ENCODE data around the gene ZNF549.
"Not testable (repeated sequence)": the region's sequence is repeated elsewhere in the genome, so short reads cannot be mapped to it uniquely, and the experiment has no call there.

ZNF549 gene

DNA sequence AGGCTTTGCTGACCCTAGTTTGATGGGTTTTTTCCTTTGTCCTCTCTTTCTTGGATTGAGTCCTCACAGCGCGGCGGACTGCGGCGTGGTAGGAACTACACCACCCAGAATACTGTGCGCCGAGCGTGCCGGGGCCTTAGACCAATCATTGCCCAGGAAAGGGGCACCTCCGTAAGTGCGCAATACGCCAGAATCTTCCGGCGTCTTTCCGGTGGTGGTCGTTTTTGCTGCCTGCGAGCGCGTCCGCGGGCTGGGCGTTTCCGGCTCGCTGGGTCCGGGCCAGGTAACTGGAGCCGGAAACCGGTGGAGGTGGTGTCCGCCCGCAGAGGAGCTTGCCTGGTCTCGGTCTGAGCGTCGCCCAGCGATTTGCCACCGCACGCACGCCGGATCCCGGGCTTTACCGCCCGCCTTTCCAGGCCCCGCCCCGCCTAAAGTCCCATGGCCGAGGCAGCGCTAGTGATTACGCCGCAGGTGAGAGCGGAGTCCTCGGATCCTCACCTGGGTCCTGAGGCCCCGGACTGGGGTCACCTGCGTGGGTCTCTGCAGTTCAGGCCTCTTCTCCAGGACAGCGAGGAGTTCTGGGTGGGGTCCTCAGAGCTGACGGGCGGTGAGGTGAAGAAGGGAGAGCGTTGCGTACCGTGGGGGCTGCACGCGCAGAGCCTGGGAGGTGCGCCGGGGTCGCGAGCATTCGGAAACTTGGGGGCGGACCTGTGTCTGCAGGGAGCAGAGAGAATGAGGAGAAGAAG is at the start of gene ZNF549:
ZNF549 (plus strand) TSS at position 221 of the 746 bp plus-strand sequence; CDS start at position 439, 218 bp downstream.
- DNase-seq (ENCODE audit: low read depth in 2 of 3, low spot score in 1 of 3): peak; percentile 71 to 83 (median 83)

DNA sequence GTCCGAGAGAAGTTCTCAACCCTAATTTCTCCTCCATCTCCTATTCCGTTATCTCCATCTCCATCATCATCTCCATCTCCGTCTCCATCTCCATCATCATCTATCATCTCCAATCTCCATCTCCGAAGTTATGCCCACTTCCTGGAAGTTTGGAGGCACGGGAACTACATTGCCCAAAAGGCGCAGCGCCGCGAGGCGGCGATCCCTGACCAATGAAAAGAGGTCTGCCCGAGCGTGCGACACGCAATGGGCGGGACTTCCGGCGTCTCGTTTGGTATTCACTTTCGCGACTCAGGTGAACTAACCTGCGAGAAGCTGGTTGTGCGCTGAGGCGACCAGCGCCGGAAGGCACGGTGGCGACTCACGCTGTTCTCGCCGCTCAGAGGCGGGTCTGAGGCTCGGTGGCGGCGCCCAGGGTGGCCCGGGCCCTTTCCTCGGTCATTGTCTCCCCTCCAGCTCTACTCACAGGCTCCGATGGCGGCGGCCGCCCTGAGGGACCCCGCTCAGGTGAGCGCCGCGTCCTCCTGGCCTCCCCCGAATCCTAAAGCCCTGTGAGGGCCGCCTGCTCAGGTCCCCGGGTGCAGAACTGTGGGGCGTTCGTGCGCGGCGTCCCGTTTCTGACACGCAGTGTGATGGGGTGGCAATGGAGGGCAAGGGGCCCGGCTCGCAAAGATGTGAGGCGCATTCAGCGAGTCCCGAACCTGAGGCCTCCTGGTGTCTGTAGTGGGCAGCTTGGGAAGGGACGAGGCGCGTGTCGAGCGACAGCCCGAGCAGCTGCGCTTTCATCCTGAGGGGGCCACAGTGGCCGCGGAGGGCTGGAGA is 39.5 kb upstream of the ZNF549 start, which contains the start of gene ZNF419:
ZNF419 (plus strand) TSS at position 274 of the 822 bp plus-strand sequence; CDS start at position 475, 201 bp downstream.
- DNase-seq (ENCODE audit: low read depth in 2 of 3, low spot score in 1 of 3): peak; percentile 84 to 88 (median 86)

DNA sequence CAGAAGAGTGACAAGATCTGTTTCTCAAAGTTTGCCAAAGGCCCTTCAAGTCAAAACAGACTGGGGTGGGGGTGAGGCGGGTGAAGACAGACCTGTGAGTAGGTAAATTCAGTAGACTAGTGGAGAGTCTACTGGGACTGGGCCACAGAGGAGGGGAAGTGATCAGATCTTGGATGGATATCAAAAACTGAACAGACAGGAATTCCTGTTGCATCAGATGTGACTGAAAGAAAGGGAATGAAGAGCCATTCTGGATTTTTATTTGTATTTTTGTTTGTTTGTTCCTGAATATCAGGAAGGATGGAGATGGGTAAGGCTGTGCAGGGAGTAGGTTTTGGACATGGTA is 38.9 kb upstream of the ZNF549 start:
- DNase-seq (ENCODE audit: low read depth in 2 of 3, low spot score in 1 of 3): not testable (repeated sequence)

DNA sequence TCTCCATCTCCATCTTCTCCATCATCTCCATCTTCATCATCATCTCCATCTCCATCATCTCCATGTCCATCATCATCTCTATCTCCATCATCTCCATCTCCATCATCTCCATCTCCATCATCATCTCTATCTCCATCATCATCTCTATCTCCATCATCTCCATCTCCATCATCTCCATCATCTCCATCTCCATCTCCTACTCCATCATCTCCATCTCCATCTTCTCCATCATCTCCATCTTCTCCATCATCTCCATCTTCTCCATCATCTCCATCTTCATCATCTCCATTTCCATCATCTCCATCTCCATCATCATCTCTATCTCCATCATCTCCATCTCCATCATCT is 27.9 kb upstream of the ZNF549 start:
- DNase-seq (ENCODE audit: low read depth in 2 of 3, low spot score in 1 of 3): not testable (repeated sequence)

DNA sequence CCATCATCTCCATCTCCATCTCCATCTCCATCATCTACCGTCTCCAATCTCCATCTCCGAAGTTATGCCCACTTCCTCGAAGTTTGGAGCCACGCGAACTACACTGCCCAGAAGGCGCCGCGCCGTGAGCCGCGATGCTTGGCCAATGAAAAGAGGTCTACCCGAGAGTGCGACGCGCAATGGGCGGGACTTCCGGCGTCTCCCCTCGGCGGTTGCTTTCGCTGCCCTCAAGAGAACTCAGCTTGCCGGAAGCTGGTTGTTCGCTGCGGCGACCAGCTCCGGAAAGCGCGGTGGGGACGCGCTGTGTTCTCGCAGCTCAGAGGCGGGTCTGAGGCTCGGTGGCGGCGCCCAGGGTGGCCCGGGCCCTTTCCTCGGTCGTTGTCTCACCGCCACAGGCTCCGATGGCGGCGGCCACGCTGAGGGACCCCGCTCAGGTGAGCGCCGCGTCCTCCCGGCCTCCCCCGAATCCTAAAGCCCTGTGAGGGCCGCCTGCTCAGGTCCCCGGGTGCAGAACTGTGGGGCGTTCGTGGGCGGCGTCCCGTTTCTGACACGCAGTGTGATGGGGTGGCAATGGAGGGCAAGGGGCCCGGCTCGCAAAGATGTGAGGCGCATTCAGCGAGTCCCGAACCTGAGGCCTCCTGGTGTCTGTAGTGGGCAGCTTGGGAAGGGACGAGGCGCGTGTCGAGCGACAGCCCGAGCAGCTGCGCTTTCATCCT is 27.3 kb upstream of the ZNF549 start, which contains the start of gene ZNF773:
ZNF773 (plus strand) TSS at position 259 of the 716 bp plus-strand sequence; CDS start at position 402, 143 bp downstream.
- DNase-seq (ENCODE audit: low read depth in 2 of 3, low spot score in 1 of 3): peak; percentile 82 to 95 (median 90)

DNA sequence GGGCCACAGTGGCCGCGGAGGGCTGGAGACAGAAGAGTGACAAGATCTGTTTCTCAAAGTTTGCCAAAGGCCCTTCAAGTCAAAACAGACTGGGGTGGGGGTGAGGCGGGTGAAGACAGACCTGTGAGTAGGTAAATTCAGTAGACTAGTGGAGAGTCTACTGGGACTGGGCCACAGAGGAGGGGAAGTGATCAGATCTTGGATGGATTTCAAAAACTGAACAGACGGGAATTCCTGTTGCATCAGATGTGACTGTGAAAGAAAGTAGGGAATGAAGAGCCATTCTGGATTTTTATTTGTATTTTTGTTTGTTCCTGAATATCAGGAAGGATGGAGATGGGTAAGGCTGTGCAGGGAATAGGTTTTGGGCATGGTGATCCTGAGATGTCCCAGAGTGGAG is 26.8 kb upstream of the ZNF549 start:
- not testable (repeated sequence) for DNase-seq (ENCODE audit: low read depth in 2 of 3, low spot score in 1 of 3)

DNA sequence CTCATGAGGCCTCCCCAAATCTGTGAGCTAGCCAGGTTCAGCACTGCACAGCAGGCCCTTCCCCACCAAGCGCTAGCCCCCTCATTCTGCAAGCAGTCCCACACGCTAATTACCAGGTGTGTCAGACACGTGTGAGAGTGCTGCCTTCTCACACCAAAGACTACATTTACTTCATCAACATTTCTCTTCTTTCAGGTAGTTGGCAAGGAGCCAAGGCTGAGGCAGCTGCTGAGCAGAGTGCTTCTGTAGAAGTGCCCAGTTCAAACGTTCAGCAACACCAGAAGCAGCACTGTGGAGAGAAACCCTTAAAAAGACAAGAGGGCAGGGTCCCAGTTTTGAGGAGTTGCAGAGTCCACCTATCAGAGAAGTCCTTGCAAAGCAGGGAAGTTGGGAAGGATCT is 21.0 kb upstream of the ZNF549 start:
- no peak for DNase-seq (ENCODE audit: low read depth in 2 of 3, low spot score in 1 of 3)

DNA sequence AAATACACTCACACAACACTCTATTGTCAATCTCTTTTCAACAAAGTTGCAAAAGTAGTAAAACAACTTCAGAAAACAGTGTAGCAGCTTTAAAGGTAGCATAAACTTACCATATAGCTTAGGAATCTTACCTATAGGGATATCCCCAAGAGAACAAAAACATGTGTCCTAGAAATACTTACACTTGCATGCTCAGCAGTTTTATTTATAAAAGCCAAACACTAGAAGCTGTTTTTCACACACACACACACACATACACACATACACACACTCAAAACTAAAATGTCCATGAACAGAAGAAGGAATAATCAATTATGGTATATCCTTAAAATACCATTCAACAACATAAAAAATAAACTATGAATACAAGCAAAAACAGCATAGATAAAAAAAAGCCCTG is 15.7 kb upstream of the ZNF549 start:
- no peak for DNase-seq (ENCODE audit: low read depth in 2 of 3, low spot score in 1 of 3)

DNA sequence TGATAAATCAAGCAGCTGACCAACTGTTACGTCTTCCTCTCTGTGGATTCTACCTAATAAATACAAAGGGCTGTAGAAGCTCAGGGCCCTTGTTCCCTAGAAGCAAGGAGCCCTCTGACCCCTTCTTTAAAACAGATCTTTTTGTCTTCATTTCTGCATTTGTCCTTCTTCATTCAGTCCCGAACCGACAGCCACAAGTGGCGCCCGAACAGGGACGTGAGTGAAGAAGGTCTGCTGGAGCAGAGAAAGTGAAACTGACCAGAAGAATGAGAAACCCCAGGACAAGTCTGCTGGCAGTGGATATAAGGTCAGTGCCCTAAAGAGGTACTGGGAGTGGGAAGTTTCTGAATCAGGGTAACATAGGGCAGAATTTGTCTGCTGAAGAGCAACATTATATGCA is 14.3 kb upstream of the ZNF549 start:
- DNase-seq (ENCODE audit: low read depth in 2 of 3, low spot score in 1 of 3): no peak

DNA sequence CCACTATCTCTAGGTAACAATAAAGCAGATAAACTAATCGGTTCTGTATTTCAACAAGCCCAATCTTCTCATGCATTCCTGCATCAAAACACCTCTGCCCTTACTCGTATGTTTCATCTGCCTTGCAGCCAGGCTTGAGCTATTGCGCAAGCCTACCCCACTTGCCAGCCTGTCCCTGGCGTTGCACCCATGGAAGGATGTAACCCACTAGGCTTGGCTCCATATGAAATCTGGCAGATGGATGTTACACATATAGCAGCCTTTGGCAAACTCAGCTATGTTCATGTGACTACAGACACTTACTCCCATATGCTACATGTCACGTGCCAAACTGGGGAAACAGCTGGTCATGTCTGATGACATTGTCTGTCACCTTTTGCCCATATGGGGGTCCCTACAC is 11.9 kb upstream of the ZNF549 start:
- DNase-seq (ENCODE audit: low read depth in 2 of 3, low spot score in 1 of 3): no peak

DNA sequence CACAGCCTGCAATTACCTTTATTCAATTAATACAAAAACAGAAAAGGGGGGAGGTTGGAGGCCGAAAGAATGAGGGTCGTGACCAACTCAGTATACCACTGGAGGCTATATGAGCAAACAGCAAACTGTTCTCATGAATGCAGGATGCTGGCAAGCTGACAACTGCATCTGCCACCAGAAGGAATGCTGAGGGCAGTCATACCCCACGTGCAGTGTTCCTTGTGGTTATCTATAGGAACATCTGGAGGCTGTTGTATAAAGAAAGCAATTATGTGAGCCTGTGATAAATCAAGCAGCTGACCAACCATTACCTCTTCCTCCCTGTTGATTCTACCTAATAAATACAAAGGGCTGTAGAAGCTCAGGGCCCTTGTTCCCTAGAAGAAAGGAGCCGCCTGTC is 9.1 kb upstream of the ZNF549 start:
- DNase-seq (ENCODE audit: low read depth in 2 of 3, low spot score in 1 of 3): not testable (repeated sequence)

DNA sequence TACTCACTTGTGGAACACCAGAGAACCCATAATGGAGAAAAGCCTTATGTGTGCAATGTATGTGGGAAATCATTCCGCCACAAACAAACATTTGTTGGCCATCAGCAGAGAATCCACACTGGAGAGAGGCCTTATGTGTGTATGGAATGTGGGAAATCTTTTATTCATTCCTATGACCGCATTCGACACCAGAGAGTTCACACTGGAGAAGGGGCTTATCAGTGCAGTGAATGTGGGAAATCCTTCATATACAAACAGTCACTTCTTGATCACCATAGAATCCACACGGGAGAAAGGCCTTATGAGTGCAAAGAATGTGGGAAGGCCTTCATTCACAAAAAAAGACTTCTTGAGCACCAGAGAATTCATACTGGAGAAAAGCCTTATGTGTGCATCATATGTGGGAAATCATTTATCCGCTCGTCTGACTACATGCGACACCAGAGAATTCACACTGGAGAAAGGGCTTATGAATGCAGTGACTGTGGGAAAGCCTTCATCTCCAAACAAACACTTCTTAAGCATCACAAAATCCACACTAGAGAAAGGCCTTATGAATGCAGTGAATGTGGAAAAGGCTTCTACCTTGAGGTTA is 10.9 kb downstream of the ZNF549 start:
- no peak for DNase-seq (ENCODE audit: low read depth in 2 of 3, low spot score in 1 of 3)

DNA sequence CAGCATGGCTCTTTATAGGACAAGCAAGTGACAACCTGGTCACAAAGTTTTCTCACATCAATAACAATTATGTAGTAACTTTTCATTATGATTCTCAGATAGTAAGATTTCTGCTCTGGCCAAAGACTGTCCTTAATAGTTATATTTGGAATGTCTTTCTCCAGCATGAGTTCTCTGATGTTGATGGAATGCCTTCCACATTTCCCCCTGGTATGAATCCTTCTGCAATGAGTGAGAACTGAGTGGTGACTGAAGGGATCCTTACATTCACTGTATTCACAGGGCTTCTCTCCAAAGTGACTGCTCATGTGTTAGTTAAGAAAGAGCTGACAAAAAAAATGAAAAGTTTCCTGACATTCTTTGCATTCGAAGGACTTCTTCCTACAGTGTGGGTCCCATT is 19.4 kb downstream of the ZNF549 start:
- no peak for DNase-seq (ENCODE audit: low read depth in 2 of 3, low spot score in 1 of 3)

DNA sequence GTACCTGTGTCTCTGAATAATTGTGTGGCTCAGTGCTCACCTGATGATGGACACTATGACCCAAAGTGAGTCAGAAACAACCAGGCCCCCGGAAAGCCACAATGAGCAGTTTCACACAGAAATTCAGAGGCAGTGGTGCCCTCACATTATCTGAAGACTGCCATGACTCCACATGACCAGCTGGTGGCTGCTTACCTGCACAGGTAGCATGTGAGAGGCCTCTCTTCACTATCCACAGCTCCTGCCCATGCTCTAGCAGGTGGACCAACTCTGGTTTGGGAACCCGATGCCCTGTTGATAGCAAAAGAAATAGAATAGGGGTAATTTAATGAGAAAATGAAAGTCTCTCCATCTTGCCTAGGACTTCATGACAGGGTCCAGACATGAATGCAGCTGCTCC is 25.3 kb downstream of the ZNF549 start:
- no peak for DNase-seq (ENCODE audit: low read depth in 2 of 3, low spot score in 1 of 3)

DNA sequence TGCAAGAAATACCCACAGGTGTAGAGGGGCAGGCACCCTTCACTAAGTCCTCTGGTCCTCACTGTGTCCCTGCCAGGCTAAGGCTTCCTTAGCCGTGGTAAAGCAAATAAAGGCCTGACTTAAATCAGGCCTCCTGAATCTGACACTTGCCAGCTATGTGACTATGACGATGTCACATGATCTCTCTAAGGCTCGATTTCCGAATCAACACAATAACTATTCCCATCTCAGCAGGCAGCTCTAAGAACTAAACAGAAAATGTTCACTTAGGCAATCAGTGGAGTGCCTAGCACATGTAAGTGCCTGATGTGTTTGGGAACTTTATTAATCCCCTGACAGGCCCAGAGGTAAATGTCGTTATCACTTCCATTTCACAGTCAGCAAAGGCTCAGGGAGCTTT is 30.5 kb downstream of the ZNF549 start:
- no peak for DNase-seq (ENCODE audit: low read depth in 2 of 3, low spot score in 1 of 3)

DNA sequence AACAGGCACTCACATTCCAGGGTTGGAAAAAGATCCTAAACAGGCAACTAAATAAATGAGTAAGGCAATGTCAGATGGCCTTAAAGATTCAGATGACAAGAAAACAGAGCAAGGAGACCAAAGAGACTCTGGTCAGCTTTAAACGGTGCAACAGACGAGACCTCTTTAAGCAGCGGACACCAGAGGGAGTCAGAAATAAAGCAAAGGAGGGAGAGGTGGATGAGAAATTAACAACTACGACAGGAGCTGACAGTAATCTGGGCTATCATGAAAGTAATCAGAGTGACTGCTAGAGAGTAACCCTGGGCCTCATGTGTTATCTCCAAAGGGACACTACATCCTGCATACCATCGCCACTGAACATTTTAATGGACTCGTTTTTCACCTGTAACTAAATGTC is 31.4 kb downstream of the ZNF549 start:
- DNase-seq (ENCODE audit: low read depth in 2 of 3, low spot score in 1 of 3): no peak

DNA sequence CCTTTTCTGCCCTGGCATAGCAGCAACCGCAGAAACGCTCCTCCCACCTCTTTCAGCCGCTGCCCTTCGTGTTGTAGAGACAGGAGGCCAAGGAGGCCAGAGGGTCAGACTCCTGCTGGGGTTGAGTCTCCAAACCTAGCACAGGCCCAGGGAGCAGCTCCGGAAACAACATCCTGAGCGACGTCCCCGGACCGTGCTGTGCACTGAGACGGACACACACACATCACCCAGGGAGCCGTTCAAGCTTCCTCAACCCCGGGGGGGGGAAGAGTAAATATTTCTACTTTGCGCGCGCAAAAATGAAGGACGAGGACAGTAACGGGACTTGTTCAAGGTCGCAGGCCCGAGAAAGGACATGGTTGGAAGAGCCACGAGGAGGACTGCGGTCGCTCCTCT is 31.9 kb downstream of the ZNF549 start:
- DNase-seq (ENCODE audit: low read depth in 2 of 3, low spot score in 1 of 3): no peak

DNA sequence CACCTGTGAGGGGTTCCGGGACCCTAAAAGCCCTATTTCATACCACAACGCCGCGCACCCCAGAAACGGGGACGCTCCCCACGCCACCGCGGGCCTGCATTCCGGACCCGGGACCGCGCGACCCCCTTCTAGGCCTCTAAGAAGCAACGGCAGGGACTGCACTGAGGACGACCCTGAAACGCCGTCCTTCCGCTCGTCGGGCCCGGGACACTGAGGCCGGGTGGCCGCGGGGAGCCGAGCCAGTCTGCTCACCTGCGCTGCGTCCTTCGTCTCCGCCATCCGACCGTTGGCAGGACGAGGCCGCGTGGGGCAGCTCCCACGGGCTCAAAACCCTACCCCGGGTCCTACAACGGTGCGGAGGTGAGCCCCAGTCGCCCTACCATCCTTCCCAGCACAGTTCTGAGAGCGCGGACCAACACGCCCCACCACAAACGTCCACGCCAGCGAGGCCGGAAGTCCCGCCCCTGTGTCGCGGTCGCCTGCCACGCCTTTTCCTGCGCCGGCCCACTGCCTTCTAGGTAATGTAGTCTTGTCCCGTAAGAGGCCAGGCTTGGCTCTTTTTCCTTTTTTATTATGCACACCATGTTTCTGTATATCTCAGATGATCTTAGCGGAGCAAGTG is 32.4 kb downstream of the ZNF549 start, which contains the start of gene ZNF550:
ZNF550 (minus strand) TSS at position 460 of the 622 bp plus-strand sequence; CDS start at position 279, 181 bp downstream.
- peak; percentile 75 to 85 (median 84) for DNase-seq (ENCODE audit: low read depth in 2 of 3, low spot score in 1 of 3)

DNA sequence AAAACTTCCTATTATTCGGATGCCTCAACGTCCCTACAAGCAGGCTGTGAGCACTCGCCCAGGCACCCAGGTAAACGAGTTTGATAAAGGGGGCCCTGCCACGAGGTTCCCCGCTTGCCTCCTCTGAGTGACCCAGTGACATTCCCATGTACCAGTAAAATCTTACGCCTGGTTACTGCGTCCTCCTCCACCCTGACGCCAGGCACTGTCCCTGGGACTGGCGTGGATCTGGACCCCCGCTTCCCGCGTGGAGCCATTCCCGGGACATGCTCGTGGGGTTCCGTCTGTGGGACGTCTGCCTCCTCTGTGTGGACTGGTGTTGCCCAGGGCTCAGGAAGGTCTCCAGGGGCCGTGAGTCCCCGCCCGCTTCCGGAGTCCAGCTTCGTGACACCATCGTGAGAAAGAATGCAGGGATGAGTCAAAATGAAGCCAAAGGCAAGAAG is 32.9 kb downstream of the ZNF549 start:
- no peak for DNase-seq (ENCODE audit: low read depth in 2 of 3, low spot score in 1 of 3)

DNA sequence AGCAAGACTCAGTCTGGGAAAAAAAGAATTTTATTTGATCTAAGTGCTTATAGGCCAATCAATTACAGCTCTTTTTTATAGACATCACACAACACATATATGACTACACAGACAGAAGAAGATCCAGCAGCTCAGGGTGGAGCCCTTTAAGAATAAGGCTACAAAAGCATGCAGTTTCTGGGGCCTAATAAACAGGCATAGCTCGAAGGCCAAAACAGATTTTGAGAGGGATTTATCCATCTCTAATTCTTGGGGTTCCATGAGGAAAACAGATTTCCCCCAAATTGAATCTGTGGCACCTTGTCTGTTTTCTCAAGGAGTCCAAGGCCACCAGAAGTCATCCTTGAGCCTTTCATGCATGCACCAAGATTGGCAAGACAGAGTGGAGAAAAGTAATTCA is 36.4 kb downstream of the ZNF549 start:
- no peak for DNase-seq (ENCODE audit: low read depth in 2 of 3, low spot score in 1 of 3)

Data from stimulated activated CD4-positive, alpha-beta T cell treated with anti-CD3 and anti-CD28 coated beads, Interleukin-12 subunit alpha, Interleukin-12 subunit beta, amount 100 ng/mL, for 48 hours (primary cell).